GM19023 (cell line): ENCODE results near the gene ANKRD34A.

ENCODE experiments used
- ATAC-seq: cut with Tn5 transposase; IDR thresholded peaks from one replicate; pipeline ENCODE4 v1.9.1; 2021; ENCODE audit warnings: mild to moderate bottlenecking, moderate library complexity; ENCODE audit not compliant: unreplicated experiment

The ANKRD34A gene

DNA sequence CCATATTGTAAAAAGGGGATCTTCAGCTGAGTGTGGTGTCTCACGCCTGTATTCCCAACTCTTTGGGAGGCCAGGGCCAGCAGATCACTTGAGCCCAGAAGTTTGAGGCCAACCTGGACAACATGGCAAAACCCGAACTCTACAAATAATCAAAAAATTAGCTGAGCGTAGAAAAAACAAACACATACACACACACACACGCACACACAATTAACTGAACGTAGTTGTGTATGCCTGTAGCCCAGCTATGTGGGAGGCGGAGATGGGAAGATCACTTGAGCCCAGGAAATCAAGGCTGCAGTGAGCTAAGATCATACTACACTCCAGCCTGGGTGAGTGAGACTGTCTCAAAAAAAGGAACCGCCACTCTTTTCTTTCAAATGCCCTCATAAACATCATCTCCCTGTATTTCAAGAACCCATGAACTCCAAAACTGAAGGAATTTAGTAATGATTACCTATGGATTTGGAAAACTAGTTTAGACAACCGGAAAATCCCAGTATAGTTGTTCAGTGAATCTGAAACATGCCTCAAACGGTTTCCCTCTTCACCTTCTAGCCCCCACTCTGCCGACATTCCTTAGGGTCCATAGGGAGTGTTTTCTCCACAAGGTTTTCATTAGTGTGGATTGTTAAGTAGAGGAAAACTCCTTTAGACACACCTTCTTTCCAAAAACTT, 27.5 kb upstream of the ANKRD34A start:
- ATAC-seq = no peak

DNA sequence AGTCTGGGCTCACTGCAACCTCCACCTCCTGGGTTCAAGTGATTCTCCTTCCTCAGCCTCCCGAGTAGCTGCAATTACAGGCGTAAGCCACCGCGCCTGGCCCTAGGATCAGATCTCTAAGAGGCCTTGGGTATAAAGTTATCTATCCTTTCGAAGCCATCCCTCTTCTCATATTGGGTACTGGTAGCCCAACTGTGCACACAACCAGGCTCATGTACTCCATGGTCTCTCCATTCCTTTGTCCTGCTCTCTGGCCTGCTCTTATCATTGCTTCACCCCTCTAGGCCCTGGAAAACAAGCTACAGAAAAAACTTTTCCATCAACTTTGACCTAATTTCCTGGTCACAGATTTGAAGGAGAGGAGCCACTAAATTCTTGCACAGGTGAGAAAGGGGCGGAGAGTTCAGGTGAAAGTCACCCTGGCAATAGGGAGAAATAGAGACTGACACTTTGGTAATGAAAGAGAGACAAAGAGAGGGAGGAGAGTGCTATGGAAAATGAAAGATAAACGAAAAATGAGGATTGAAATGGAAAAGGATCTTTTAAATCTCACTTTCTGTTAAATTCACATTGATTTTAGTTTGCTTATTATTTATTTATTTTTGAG, 26.0 kb upstream of the ANKRD34A start:
- no peak for ATAC-seq

DNA sequence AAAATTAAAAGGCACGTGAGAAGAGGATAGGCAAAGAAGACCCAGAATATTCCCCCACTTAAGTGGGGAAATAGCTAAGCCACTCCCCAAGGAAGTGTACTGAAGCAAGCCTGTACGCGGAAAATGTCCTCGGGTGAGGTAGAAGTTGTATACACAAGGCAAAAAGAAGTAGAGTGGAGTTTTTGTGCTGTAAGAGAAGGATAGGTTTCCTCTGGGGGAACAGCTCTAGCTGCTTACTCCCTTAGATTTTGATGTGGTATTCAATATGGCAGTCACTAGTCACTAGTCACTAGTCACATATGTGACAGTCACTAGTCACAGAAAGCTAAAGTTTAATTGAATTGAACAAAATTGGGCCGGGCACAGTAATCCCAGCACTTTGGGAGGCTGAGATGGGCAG, 24.4 kb upstream of the ANKRD34A start:
- no peak for ATAC-seq

DNA sequence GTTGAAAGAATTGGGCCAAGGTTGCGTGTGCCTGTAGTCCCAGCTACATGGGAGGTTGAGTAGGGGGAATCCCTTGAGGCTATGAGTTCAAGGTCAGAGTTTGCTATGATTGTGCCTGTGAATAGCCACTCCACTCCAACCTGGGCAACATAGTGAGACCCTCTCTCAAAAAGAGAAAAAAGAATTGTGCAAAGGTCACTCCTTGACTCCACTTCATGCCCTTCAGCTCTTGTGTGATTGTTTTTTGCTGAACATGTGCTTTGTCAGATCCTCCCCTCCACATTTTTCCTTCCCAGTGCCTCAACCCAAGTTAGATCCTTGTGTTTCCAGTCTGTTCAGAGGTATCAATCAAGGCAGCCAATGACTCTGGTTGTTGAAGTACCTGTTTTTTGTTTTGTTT, 23.6 kb upstream of the ANKRD34A start:
- ATAC-seq = no peak

DNA sequence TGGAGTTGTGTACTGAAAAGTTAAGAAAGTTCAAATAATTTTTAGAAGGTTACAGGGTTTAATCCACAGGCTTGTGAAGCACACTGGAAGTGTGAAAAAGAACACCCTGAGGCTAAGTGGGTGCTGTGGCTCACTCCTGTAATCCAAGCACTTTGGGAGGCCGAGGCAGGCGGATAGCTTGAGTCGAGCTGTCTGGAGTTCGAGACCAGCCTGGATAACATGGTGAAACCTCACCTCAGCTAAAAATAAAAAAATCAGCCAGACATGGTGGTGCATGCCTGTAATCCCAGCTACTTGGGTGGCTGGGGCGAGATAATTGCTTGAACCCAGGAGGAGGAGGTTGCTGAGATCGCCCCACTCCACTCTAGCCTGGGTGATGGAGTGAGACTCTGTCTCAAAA, 22.2 kb upstream of the ANKRD34A start:
- no peak for ATAC-seq

DNA sequence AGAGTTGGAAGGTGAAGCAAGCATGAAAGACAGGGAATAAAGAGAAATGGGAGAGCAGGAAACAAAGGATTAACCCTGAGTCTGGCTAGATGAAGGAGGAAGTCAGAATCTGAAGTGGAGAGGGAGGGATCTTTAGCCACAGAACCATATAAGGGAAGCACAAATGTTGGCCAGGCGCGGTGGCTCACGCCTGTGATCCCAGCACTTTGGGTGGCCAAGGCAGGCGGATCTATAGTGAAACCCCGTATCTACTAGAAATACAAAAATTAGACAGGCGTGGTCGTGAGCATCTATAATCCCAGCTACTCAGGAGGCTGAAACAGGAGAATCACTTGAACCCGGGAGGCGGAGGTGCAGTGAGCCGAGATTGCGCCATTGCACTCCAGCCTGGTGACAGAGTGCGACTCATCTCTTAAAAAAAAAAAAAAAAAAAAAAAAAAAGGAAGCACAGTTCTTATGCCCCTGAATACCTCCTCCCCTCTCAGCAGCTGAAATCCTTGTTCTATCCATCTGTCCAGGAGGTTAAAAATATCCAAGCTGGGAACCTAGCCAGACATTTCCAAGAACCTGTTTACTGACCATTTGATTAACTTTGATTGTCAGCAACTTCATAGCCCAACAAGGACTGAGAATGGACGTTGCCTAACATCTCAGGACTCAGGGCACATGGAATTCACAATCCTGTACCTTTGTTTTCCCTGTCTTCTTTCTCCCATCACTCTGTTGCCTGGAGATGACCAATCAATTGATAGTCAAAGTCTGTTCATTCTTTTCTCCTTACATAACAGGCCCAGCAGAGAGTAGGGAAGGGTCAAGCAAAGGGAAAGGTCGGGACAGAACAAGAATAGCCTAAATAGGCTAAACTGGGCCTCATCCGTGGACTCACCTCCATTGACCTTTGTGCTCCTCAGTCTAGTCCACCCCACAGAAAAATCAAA, 21.4 kb upstream of the ANKRD34A start:
- ATAC-seq = no peak

DNA sequence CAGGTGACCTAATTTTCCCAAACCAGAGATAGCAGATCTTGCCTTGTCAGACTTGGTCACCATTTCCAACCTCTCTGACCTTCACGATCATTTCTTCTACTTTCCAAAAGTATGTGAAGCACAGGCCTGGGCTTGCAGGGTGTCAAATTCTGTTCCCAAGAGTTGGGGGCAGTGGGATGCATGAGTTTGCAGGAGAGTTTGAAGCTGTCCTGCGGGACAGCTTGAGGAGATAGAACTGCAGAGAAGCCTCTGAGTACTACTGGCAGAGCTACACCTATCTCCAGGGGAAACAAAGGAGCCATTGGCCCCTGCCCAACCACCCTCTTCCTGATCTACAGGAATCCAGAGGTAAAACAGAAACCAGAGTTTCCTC, 20.7 kb upstream of the ANKRD34A start:
- no peak for ATAC-seq

DNA sequence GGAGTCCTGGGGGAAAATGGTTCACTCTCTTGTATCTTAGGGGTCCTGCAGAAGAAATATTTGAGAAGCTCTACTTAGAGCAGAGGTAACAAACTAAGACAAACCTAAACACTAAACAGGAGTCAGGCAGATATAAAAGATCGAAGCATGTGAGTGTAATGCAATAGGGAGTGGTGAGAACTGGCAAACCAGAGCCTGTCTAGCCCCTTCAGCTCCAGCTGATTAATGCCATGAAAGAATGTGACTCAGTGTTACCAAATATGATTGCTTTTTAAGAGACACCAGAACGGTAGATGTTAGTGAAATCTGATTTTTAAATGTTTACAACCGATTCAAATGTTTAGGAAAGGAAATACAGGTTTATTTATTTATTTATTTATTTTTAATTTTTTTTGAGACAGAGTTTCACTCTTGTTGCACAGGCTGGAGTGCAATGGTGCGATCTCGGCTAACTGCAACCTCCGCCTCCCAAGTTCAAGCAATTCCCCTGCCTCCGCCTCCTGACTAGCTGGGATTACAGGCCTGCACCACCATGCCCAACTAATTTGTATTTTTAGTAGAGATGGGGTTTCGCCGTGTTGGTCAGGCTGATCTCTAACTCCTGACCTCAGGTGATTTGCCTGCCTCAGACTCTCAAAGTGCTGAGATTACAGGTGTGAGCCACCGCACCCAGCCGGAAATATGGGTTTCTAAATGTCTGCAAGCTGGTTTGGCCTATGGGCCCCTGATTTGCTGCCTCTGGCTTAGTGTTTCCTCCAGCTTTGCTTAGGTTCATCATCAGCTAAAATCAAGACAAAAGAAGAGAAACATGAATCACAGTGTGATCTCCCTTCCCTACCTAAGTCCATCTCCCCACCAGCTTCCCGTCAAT, 19.8 kb upstream of the ANKRD34A start:
- no peak for ATAC-seq

DNA sequence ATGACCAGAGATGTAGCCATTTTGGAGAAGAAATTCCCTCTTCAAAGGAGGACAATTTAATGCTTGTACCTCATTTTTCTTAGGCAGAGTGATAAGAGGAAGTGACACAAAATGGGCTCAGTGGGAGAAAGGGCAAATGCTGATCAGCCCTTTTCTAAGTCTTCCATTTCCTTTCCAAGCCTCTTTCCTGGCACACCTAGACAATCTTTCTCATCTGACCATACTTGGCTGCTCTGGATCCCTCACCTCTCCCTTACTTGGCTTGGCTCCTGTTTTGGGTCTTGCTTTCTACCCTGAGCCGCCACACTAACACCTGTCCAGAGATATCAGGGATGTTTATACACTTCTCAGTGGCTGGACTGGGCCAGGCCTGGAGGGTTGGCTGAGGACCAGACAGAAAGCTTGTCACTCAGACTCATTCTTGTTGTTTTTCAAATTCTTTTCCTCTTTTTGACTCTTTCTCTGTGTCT, 18.9 kb upstream of the ANKRD34A start:
- no peak for ATAC-seq

DNA sequence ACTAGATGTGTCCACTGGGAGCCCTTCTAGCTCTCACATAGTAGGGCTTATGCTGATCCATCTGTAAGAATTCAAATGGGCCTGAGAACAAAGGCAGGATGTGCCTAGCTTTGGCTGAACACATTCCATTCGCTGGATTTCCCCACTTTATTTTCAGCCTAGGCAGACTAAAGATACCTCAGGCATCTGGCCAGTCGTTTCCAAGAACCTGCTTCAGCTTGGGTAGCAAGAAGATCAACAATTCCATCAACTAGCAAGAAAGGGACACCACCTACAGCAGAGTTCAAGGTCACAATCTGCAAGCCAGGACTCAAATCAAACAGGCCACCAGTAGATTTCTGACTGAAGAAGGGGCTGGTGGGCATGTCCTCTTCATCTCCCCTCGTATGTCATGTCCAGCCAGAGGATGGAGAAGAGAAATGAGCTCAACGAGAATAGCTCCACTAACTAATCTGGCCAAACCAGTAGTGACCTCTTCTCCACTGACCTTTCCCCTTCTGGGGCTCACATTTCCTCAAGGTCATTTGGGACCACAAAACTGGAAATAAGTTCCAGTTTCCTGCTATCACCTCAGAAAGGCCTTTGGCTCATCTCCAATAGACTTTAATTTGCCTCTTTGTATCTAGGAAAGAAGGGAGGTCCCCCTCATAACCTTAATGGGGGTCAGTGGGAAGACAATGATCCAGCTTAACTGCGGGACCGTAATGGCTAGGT, 17.8 kb upstream of the ANKRD34A start:
- no peak for ATAC-seq

DNA sequence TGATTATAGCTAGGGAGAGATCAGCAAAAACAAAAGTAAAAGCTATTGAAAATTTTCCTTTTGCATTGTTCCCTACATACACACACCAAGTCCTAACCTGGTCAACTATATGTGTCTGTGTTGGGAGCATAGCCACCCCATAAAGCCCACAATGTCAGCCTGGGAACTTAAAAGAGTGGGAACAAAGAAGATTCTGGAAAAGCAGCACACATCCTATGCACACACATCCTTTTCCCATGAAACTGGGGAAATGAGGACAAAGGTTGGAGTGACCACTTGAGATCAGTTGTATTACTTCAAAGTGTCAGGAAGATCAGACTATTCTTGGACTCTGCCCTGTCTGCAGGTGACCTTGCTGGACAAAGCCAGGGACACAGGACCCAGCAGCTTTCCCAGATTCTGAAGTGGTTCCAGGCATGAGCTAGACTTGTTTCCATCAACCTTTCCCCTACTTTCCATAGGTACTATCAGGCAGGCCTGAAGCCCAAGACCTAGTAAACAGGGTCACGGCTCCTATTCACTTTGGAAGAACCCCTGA, 16.2 kb upstream of the ANKRD34A start:
- no peak for ATAC-seq

DNA sequence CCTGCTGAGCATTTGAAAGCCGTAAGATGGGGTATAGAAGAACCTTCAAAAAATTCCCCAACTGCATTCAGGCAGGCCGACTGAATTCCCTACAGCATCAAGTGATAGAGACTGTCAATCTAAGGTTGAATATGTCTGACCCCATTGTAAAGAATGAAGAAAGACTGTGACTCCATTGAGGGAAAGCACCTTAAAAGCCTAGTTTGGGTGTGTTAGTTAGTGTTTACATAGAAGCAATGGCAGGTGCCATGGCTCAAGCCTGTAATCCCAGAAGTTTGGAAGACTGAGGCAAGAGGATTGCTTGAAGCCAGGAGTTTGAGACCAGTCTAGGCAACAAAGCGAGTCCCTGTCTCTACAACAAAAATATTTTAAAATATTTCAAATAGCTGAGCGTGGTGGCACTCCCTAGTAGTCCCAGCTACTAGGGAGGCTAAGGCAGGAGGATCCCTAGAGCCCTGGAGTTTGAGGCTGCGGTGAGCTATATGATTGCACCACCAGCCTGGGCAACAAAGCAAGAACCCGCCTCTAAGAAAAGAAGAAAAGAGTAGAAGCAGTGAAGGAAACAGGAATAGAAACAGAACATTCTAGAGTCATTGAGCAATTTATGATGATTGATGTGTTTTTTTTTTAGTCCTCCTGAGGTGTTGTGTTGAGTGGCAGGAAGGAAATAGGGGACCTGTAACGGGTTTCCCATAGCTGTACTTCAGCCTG, 15.5 kb upstream of the ANKRD34A start:
- ATAC-seq = no peak

DNA sequence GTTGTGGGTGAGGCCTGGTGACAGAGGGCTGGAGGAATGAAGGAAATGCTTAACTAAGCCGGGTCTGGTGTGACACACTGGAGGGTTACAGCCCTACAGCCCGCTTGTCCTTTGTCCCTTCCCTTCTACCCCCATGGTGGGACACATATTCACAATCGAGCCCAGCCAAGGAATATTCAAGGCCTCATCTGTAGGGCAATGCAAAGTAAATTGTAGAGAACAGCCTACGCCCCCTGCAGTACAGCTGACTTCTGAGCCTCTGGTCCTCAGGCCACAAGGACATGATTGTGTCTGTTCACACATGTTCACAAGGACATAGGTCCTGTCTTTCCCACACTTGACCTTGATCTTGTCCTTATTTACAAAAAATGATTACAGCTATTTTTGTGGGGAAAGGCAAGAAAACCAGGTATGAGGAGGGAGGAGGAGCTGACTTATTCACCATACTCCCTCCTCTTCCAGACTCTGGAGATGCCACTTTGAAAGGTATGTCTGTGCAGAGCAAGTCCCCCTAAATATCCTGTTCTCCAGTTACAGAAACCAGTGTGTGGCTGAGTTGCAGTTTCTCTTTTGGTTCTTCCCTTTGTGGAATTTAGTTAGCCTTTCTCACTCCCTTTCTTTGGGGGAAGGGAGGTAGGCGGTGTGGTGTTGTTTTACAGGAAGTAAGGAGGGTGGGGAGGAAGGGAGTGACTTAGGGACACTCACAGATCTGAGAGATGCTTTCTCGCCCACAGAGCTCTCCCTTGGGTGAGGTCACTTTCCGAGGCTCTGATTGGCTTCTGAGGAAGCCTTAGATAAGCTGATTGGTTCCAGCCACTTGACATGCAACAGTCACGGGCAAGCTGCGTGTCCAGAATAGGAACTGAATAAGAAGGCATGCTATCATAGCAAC, 14.7 kb upstream of the ANKRD34A start:
- peak; percentile 91 for ATAC-seq

DNA sequence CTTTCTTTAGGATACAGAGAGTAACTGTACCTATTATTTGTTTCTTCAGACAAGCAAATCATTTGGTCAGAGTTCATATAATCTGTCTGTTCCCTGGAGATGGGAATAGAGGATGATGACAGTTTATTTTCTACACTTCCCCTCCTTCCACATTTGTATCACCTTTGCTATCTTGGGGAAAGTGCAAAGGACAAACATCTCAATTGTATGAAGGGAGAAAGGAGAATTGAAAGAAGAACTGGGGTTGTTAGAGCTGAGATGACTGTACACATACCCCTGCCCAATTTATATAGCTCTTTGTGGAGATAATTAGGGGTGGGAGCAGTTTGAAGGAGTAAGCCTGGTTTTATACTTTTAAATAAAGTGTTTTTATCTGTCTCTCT, 14.1 kb upstream of the ANKRD34A start:
- ATAC-seq = no peak

DNA sequence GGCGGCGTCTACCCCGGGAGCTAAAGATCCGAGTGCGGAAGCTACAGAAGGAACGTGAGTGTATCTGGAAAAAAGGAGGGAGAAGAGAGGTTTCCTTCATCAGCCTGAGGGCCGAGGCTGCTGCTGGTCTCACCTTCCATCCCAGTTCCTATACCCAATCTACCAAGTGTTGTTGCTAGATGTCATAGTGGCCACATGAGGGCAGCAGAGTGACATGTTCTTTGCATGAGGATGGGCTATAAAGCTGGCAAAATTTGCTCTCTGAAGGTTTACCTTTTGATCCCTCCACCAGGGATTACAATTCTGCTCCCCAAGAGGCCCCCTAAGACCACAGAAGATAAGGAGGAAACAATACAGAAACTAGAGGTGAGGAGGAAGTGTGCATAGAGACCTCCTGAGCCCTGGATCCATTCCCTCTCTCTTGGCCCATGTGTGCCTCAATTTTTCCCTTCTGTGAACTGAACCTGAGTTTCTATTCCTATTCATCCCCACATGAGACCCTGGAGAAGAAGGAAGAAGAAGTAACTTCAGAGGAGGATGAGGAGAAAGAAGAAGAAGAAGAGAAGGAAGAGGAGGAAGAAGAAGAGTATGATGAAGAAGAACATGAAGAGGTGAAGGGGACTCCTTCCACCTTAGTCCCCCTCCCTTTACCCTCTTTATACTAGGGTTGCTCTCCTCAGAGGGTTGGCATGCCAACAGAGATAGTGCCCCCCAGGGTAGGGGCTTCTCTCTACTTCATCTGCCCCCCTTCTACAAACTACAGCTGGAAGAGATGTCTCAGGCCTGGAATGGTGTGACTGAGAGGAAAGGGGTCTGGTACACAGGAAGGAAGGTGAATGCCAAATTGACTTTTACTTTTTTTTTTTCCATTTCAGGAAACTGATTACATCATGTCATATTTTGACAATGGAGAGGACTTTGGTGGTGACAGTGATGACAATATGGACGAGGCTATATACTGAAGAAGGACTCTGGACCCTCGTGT, 13.4 kb upstream of the ANKRD34A start:
- ATAC-seq = no peak

DNA sequence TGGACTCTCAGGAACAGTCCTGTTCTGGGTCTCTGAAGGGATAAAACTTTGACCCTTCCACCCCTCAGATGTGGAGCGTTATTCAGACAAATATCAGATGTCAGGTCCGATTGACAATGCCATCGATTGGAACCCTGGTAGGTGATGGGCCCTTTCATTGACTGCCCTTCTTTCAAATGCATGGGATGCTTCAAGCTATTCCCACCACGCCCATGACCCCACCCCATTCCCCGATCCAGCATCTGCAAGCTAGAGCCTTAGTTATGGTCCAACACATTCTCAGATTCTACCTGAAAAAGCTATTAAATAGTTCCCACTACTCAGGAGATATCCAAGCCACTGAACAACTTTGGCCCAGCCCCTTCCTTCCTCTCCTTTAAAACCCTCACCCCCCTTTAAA, 12.6 kb upstream of the ANKRD34A start:
- no peak for ATAC-seq

DNA sequence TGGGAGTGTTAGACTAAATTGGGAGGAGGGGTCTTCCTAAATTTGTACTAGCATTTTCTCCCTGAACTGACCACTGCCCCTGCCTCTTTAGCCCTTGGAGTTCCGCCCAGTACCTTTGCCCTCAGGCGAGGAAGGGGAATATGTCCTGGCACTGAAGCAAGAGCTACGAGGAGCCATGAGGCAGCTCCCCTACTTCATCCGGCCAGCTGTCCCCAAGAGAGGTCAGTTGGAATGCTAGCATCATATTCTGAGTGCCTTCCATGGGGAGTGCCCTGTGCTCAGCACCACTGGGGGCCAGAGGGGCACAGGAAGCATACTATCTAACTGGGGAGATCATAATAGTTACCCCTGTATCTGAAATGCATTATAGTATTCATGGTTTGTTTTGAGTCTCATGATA, 10.8 kb upstream of the ANKRD34A start:
- ATAC-seq = no peak
